Hematopoietic multipotent progenitor cell (in vitro differentiated cells): Measurements from ENCODE around the gene NOS1. TPM values are rescaled to one million over a fixed set of nuclear protein-coding genes. Genes with fewer than 3 reads are reported as not detected.
A peak's percentile ranks its signal among the peaks of the same experiment; 100 is the strongest.
"Not testable (repeated sequence)": the region's sequence is repeated elsewhere in the genome, so short reads cannot be mapped to it uniquely, and the experiment has no call there.

ENCODE experiments used
- DNase-seq, 3 donors: peaks; one replicate each; pipeline ENCODE4 v3.0.0-alpha.2; 2011 to 2015; ENCODE audit warnings: low read depth in 2 of 3, low spot score in 2 of 3
- total RNA-seq: library from RNA; depleted of rRNA; stranded (reverse); fragments of >200 nt; gene quantifications from one replicate; pipeline ENCODE4 v1.2.3, GENCODE V29; 2012

NOS1 gene
- total RNA-seq = under 0.01 TPM

GRCh38 chr12:117361347-117361751 is at the start of gene NOS1:
NOS1 (minus strand) TSS chr12:117361626; CDS start chr12:117331069, 30,557 bp downstream.
- no peak for DNase-seq

- DNase-seq = no peak
Observed at GRCh38 chr12:117409286-117409685, 47.9 kb upstream of the NOS1 start.

GRCh38 chr12:117408161-117408791 is 46.9 kb upstream of the NOS1 start:
- no peak for DNase-seq

- DNase-seq = no peak
Observed at GRCh38 chr12:117404940-117405339, 43.5 kb upstream of the NOS1 start.

- DNase-seq = no peak
Observed at GRCh38 chr12:117404203-117404853, 42.9 kb upstream of the NOS1 start.

GRCh38 chr12:117403586-117404139 is 42.2 kb upstream of the NOS1 start:
- no peak for DNase-seq

- no peak for DNase-seq
Observed at GRCh38 chr12:117402363-117402762, 40.9 kb upstream of the NOS1 start.

- DNase-seq = no peak
Observed at GRCh38 chr12:117400912-117401311, 39.5 kb upstream of the NOS1 start.

GRCh38 chr12:117398482-117398881 is 37.1 kb upstream of the NOS1 start:
- DNase-seq = not testable (repeated sequence)

- DNase-seq = no peak
Observed at GRCh38 chr12:117395766-117396165, 34.3 kb upstream of the NOS1 start.

GRCh38 chr12:117394491-117394890 is 33.1 kb upstream of the NOS1 start:
- no peak for DNase-seq

- no peak for DNase-seq
Observed at GRCh38 chr12:117393656-117394055, 32.2 kb upstream of the NOS1 start.

GRCh38 chr12:117390866-117391265 is 29.4 kb upstream of the NOS1 start:
- DNase-seq = no peak

GRCh38 chr12:117388951-117389446 is 27.6 kb upstream of the NOS1 start:
- no peak for DNase-seq

GRCh38 chr12:117387832-117388231 is 26.4 kb upstream of the NOS1 start:
- DNase-seq = no peak

GRCh38 chr12:117384735-117385134 is 23.3 kb upstream of the NOS1 start:
- no peak for DNase-seq

- no peak for DNase-seq
Observed at GRCh38 chr12:117380083-117380482, 18.7 kb upstream of the NOS1 start.

- no peak for DNase-seq
Observed at GRCh38 chr12:117377758-117378157, 16.3 kb upstream of the NOS1 start.

GRCh38 chr12:117370588-117370987 is 9.2 kb upstream of the NOS1 start:
- DNase-seq = no peak

GRCh38 chr12:117370000-117370399 is 8.6 kb upstream of the NOS1 start:
- not testable (repeated sequence) for DNase-seq

- DNase-seq = peak in 2 of 3 donors; percentile 33 to 56
Observed at GRCh38 chr12:117367006-117367638, 5.7 kb upstream of the NOS1 start.
